ENCODE data around the gene LRFN5. TPM values are rescaled to one million over a fixed set of nuclear protein-coding genes. Genes with fewer than 3 reads are reported as not detected.

LRFN5 gene
- total and polyA plus RNA-seq, 2 of the 8 experiments (the other 6 are each of a cell fraction or from before 2014, with no cell fraction given), result 0.85 to 4.7 TPM

DNA sequence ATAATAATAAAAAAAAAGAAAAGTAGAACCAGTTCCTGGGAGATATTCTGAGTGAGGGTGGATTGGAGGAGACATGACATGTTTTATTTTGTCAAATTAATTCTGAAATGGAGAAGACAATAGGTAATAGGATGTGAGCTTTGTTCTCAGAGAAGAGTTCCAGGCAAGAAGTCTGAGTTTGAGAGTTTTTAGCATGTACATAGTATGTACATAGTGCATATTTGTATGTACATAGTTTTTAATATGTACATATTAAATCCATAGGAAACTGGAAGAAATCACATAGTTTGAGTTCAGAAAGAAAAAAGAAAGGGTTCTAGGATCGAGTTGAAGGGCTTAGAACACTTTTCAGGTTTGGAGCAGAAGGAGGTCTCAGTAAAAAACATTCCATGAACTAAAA, 47.5 kb downstream of the LRFN5 start:
- Histone ChIP-seq H2AFZ (ENCODE audit: low read length) (no peak overlapping the region), H3K4ac (replicated peaks; ENCODE audit: insufficient read length, low read depth, low read length) (no peak overlapping the region), H3K4me2 (ENCODE audit: insufficient read depth in 1 of 2, low read depth in 2 of 2, low read length in 2 of 2) (no peak overlapping the region), H2BK20ac (ENCODE audit: low read length) (no peak overlapping the region), H3K23me2 (ENCODE audit: low read depth, low read length) (no peaks in the 10 kb centered on the region), H2BK12ac (ENCODE audit: low read depth, low read length) (no peak overlapping the region), H4K91ac (replicated peaks; ENCODE audit: insufficient read length, low read length) (no peak overlapping the region), H2AK5ac (ENCODE audit: low read depth, low read length) (no peak overlapping the region), H3K79me1 (ENCODE audit: low read depth, low read length) (no peaks in the 10 kb centered on the region), H3K36me3 (ENCODE audit: control insufficient read depth in 2 of 4, insufficient read depth in 4 of 4, low read length in 3 of 4) (no peaks in the 10 kb centered on the region), H3K9ac (replicated peaks in 1 of 4; ENCODE audit: extremely low read depth in 1 of 4, low read depth in 3 of 4, low read length in 3 of 4) (no peak overlapping the region), H3K4me1 (replicated peaks in 1 of 4; ENCODE audit: control insufficient read depth in 3 of 4, insufficient read depth in 4 of 4, low read length in 3 of 4) (no peaks in the 10 kb centered on the region), H3K23ac (ENCODE audit: insufficient read length) (no peak overlapping the region), H3K56ac (replicated peaks; ENCODE audit: insufficient read length, low read depth, low read length) (no peak overlapping the region), H3K79me2 (ENCODE audit: control insufficient read depth in 1 of 2, insufficient read depth in 2 of 2, low read length in 2 of 2) (no peaks in the 10 kb centered on the region), H2BK120ac (replicated peaks; ENCODE audit: low read depth, low read length) (no peak overlapping the region), H3K27ac (ENCODE audit: low read depth, low read length) (no peak overlapping the region), H3K27me3 (replicated peaks in 1 of 4; ENCODE audit: control insufficient read depth in 3 of 4, extremely low read depth in 1 of 4, insufficient read depth in 3 of 4, low read length in 3 of 4) (no peaks in the 10 kb centered on the region), H2BK15ac (ENCODE audit: low read length) (no peak overlapping the region), H3K14ac (ENCODE audit: insufficient read length) (no peak overlapping the region), H2BK5ac (ENCODE audit: low read depth, low read length) (no peak overlapping the region), H4K8ac (ENCODE audit: extremely low read depth, insufficient read depth, low read length) (no peak overlapping the region), H3K9me3 (ENCODE audit: insufficient read depth in 2 of 2, low read depth in 1 of 2, low read length in 1 of 2) (no peaks in the 10 kb centered on the region), H3K18ac (ENCODE audit: extremely low read depth, low read length) (no peak overlapping the region), H3K4me3 (ENCODE audit: extremely low read depth in 1 of 4, insufficient read depth in 2 of 4, low read depth in 3 of 4, low read length in 4 of 4) (no peak overlapping the region), H4K20me1 (replicated peaks in 1 of 2; ENCODE audit: control insufficient read depth in 1 of 2, insufficient read depth in 2 of 2, low read length in 2 of 2) (no peaks in the 10 kb centered on the region), H4K5ac (ENCODE audit: insufficient read length, low read depth, low read length) (no peak overlapping the region)
- POLR2A ChIA-PET (ENCODE audit: partially characterized antibody), result no interaction called here
- FAIRE-seq (no peak), DNase-seq (ENCODE audit: low read depth in 1 of 2, low spot score in 2 of 2) (no peak)
- WGBS, 2 experiments (ENCODE audit: extremely low coverage in 1 of 2, insufficient coverage in 1 of 2, insufficient read length in 1 of 2, insufficient replicate concordance in 2 of 2, low coverage in 1 of 2, low lambda C conversion rate in 2 of 2, missing lambda C conversion rate in 1 of 2), result 77% methylated on average over 1 of the region's 1 CpG; no CpG with 5 or more reads in 1 of the 2 experiments
- CTCF ChIA-PET (ENCODE audit: partially characterized antibody), result no interaction called here
- no peak for TF ChIP-seq EP300 (IDR thresholded peaks at IDR 0.05; ENCODE audit: borderline replicate concordance in 1 of 2, low read depth in 2 of 2, low read length in 2 of 2)
- TF ChIP-seq JUND (IDR thresholded peaks at IDR 0.05; ENCODE audit: low read length), result no peak
- TF ChIP-seq, protein P1, sequence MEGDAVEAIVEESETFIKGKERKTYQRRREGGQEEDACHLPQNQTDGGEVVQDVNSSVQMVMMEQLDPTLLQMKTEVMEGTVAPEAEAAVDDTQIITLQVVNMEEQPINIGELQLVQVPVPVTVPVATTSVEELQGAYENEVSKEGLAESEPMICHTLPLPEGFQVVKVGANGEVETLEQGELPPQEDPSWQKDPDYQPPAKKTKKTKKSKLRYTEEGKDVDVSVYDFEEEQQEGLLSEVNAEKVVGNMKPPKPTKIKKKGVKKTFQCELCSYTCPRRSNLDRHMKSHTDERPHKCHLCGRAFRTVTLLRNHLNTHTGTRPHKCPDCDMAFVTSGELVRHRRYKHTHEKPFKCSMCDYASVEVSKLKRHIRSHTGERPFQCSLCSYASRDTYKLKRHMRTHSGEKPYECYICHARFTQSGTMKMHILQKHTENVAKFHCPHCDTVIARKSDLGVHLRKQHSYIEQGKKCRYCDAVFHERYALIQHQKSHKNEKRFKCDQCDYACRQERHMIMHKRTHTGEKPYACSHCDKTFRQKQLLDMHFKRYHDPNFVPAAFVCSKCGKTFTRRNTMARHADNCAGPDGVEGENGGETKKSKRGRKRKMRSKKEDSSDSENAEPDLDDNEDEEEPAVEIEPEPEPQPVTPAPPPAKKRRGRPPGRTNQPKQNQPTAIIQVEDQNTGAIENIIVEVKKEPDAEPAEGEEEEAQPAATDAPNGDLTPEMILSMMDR (IDR thresholded peaks at IDR 0.05; ENCODE audit: control extremely low read depth in 1 of 3, insufficient read depth in 1 of 3, low read depth in 1 of 3, low read length in 3 of 3), result no peak
- TF ChIP-seq ASH2L (IDR thresholded peaks at IDR 0.05; ENCODE audit: low read length), result no peak
- no peak for TF ChIP-seq CHD1 (IDR thresholded peaks at IDR 0.05; ENCODE audit: low read depth, low read length)
- TF ChIP-seq, protein P2, sequence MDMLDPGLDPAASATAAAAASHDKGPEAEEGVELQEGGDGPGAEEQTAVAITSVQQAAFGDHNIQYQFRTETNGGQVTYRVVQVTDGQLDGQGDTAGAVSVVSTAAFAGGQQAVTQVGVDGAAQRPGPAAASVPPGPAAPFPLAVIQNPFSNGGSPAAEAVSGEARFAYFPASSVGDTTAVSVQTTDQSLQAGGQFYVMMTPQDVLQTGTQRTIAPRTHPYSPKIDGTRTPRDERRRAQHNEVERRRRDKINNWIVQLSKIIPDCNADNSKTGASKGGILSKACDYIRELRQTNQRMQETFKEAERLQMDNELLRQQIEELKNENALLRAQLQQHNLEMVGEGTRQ (IDR thresholded peaks at IDR 0.05; ENCODE audit: low read length), result no peak
- no peak for TF ChIP-seq TCF12 (IDR thresholded peaks at IDR 0.05; ENCODE audit: low read depth, low read length)
- no peak for TF ChIP-seq EGR1 (IDR thresholded peaks at IDR 0.05; ENCODE audit: borderline replicate concordance, low read depth, low read length)
- TF ChIP-seq SP1 (IDR thresholded peaks at IDR 0.05; ENCODE audit: low read depth, low read length), result no peak
- no peak for TF ChIP-seq TBP (IDR thresholded peaks at IDR 0.05; ENCODE audit: low read depth, low read length)
- TF ChIP-seq EZH2 (IDR thresholded peaks at IDR 0.05; ENCODE audit: low read depth, low read length, severe bottlenecking), result no peak
- no peak for TF ChIP-seq CHD2 (IDR thresholded peaks at IDR 0.05; ENCODE audit: low read length)

All from H1 (cell line).